ENCODE measurements around the gene MTMR8.
"Not testable (repeated sequence)": the region's sequence is repeated elsewhere in the genome, so short reads cannot be mapped to it uniquely, and the experiment has no call there.

MTMR8 gene

DNA sequence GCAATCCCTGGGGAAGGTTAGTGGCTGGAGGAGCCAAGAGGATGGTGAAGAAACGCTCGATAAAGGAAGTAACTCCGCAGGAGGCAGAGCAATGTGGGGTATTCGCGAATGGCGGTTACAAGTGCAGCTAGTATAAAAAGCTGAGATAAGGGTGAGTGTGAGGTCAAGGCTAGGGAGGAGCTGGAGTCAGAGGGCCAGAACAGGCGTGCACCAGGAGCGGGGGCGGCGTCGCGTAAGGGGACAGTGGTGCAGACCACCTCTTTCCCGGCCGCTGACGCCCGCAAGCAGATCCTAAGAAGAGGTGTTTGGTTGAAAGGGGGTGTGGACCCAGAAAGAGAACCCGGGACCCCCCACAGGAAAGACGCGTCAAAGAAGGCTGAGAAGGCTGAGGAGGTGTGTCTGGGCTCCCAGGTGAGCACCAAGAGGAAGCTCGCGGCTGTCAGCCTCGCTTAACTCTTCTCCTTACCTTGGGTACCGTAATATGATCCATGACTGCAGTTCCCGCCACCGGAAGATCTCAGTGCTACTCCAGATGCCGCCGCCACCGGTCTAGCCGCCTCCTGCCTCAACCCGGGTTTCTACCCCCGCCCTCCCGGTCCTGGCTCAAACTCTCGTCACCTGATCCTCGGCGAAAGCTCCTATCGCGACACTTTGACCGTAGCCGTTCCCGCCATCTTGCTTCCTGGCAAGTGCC lies at the start of gene MTMR8:
Gene MTMR8, minus strand, starts transcription at position 579 of the 694 bp plus-strand sequence. Its CDS starts 89 bp downstream, at position 490.
- TF ChIP-seq, protein P1, sequence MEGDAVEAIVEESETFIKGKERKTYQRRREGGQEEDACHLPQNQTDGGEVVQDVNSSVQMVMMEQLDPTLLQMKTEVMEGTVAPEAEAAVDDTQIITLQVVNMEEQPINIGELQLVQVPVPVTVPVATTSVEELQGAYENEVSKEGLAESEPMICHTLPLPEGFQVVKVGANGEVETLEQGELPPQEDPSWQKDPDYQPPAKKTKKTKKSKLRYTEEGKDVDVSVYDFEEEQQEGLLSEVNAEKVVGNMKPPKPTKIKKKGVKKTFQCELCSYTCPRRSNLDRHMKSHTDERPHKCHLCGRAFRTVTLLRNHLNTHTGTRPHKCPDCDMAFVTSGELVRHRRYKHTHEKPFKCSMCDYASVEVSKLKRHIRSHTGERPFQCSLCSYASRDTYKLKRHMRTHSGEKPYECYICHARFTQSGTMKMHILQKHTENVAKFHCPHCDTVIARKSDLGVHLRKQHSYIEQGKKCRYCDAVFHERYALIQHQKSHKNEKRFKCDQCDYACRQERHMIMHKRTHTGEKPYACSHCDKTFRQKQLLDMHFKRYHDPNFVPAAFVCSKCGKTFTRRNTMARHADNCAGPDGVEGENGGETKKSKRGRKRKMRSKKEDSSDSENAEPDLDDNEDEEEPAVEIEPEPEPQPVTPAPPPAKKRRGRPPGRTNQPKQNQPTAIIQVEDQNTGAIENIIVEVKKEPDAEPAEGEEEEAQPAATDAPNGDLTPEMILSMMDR (conservative IDR thresholded peaks at IDR 0.05) = no peak
- H3K27ac ChIP-seq = no peak within 1 kb of the TSS

DNA sequence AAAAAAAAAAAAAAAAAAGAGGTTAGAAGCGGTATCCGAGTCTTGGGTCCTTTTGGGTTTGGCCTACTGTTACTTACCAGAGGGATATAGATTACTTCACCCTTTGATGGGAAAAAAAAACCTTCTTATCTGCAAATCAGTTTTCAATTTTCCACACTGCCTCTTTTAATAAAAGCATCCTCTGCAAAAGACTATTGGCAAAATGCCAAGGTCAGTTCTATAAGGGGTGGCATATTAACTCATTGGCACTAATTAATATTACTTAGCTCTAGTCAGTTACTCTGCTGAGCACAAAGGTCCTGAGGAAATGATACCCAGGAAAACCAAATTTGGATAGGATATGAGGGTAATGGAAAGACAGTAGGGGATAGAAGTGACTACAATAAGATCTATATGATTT lies 44.3 kb upstream of the MTMR8 start:
- H3K27ac ChIP-seq = no peak overlapping the region
- TF ChIP-seq, protein P1 (conservative IDR thresholded peaks at IDR 0.05) = no peak

GRCh38 chrX:64437665-64438064 lies 42.4 kb upstream of the MTMR8 start:
- TF ChIP-seq, protein P1 (conservative IDR thresholded peaks at IDR 0.05) = no peak
- no peak overlapping the region for H3K27ac ChIP-seq

- H3K27ac ChIP-seq = no peak overlapping the region
- TF ChIP-seq, protein P1 (conservative IDR thresholded peaks at IDR 0.05) = no peak
Measured at GRCh38 chrX:64437218-64437617, 42.0 kb upstream of the MTMR8 start.

DNA sequence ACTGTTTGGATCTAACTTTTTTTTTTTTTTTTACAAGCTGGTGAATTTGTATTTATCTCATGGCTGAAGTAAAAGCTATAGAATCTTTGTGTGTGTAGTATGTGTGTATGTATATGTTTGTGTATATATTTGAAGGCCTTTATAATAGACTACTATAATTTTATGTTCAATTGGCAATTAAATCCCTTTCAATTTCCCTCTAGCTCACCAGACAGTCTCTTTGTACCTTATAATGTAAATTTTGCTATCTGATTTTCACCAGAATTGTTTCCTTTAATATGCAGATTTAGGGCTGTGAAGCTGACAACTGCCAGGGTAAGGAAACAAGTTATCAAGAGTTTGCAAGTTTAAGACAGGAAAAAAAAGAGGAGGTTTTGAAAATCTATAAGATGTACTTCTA lies 33.1 kb upstream of the MTMR8 start:
- TF ChIP-seq, protein P1 (conservative IDR thresholded peaks at IDR 0.05) = no peak
- H3K27ac ChIP-seq = no peak overlapping the region

GRCh38 chrX:64427787-64428186 lies 32.5 kb upstream of the MTMR8 start:
- H3K27ac ChIP-seq = no peak overlapping the region
- TF ChIP-seq, protein P1 (conservative IDR thresholded peaks at IDR 0.05) = no peak

GRCh38 chrX:64427281-64427680 lies 32.0 kb upstream of the MTMR8 start:
- no peak overlapping the region for H3K27ac ChIP-seq
- TF ChIP-seq, protein P1 (conservative IDR thresholded peaks at IDR 0.05) = no peak

DNA sequence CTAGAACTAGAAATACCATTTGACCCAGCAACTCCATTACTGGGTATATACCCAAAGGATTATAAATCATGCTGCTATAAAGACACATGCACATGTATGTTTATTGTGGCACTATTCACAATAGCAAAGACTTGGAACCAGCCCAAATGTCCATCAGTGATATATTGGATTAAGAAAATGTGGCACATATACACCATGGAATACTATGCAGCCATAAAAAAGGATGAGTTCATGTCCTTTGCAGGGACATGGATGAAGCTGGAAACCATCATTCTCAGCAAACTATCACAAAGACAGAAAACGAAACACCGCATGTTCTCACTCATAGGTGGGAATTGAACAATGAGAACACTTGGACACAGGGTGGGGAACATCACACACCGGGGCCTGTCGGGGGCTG lies 14.5 kb upstream of the MTMR8 start:
- H3K27ac ChIP-seq = not testable (repeated sequence)

Data from VCaP (cell line).